Sigmoid colon (tissue), 4 donors: Measurements from ENCODE around the gene MRRF.

Experiments used
- EP300 ChIP-seq, 4 donors: sonication (generic); formaldehyde crosslinking; IDR thresholded peaks; one replicate each; pipeline ENCODE4 v1.6.1; 2017; ENCODE audit warnings: antibody characterized with exemption in 4 of 4
- POLR2A ChIP-seq, 2 donors: fragments of 450-650 bp; IDR thresholded peaks; one replicate each; pipeline ENCODE4 v1.6.1; 2016; ENCODE audit warnings: antibody characterized with exemption in 2 of 2, mild to moderate bottlenecking in 2 of 2, moderate library complexity in 2 of 2
- POLR2AphosphoS5 ChIP-seq, 4 donors: sonication (generic); formaldehyde crosslinking; IDR thresholded peaks; one replicate each; pipeline ENCODE4 v1.6.1; 2017; ENCODE audit warnings: antibody characterized with exemption in 4 of 4
- TF ChIP-seq, protein P1 (sequence below), 4 experiments: fragments of 450-650 bp in 3 of 4; fragments of 200-600 bp in 1 of 4; IDR thresholded peaks; one replicate each; pipeline ENCODE4 v1.5.1; 2016 to 2019; ENCODE audit warnings: antibody characterized with exemption in 4 of 4, mild to moderate bottlenecking in 3 of 4, moderate library complexity in 2 of 4

DNA sequence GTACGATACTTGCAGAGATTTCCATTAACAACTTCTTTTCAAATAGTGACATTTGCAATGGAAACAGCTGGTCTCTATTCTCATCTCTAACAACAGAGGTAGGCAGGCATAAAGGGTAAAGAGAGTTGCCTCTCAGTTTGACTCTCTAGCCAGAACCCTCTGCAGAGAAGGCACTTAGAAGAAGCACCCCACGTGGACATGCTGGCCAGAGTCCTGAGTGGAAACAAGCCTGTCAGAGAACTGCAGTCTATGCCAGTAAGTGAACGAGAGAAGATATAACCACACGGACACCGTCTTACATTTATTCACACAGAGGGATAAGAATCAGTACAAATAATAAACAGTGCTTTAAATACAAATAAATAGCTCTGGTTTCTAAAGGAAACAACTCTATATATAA lies 25.0 kb upstream of the MRRF start:
- TF ChIP-seq, protein P1, sequence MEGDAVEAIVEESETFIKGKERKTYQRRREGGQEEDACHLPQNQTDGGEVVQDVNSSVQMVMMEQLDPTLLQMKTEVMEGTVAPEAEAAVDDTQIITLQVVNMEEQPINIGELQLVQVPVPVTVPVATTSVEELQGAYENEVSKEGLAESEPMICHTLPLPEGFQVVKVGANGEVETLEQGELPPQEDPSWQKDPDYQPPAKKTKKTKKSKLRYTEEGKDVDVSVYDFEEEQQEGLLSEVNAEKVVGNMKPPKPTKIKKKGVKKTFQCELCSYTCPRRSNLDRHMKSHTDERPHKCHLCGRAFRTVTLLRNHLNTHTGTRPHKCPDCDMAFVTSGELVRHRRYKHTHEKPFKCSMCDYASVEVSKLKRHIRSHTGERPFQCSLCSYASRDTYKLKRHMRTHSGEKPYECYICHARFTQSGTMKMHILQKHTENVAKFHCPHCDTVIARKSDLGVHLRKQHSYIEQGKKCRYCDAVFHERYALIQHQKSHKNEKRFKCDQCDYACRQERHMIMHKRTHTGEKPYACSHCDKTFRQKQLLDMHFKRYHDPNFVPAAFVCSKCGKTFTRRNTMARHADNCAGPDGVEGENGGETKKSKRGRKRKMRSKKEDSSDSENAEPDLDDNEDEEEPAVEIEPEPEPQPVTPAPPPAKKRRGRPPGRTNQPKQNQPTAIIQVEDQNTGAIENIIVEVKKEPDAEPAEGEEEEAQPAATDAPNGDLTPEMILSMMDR (IDR thresholded peaks at IDR 0.05), result no peak
- TF ChIP-seq POLR2A (IDR thresholded peaks at IDR 0.05) (no peak), EP300 (IDR thresholded peaks at IDR 0.05) (no peak), POLR2AphosphoS5 (IDR thresholded peaks at IDR 0.05) (no peak)
